DOHH2 (cell line): ENCODE data around the gene CHCHD3.

Experiments
- H3F3A ChIP-seq: fragments of 200-600 bp; sonication (generic), shearing (Covaris generic); 2 replicates; pipeline ENCODE4 v1.6.0; 2016; ENCODE audit warnings: antibody characterized with exemption, mild to moderate bottlenecking; ENCODE audit not compliant: control insufficient read depth, insufficient read depth
- H3K27ac ChIP-seq: fragments of 200-600 bp; sonication (generic); 2 replicates; pipeline ENCODE4 v1.5.1; 2014; ENCODE audit warnings: low read depth, mild to moderate bottlenecking, low read length, moderate library complexity
- H3K27me3 ChIP-seq: fragments of 200-600 bp; sonication (generic); 2 replicates; pipeline ENCODE4 v1.6.1; 2014; ENCODE audit warnings: mild to moderate bottlenecking, low read length, mixed read lengths; ENCODE audit not compliant: control insufficient read depth
- H3K36me3 ChIP-seq: fragments of 200-600 bp; sonication (generic); 2 replicates; pipeline ENCODE4 v1.6.1; 2014; ENCODE audit warnings: mild to moderate bottlenecking, low read length, moderate library complexity, mixed read lengths; ENCODE audit not compliant: control insufficient read depth
- H3K4me1 ChIP-seq: fragments of 200-600 bp; sonication (generic); 2 replicates; pipeline ENCODE4 v1.6.1; 2014; ENCODE audit warnings: mild to moderate bottlenecking, low read length, mixed read lengths; ENCODE audit not compliant: control insufficient read depth
- H3K4me2 ChIP-seq: fragments of 200-600 bp; sonication (generic); 2 replicates; pipeline ENCODE4 v1.6.0; 2014; ENCODE audit warnings: mild to moderate bottlenecking, low read length, moderate library complexity
- H3K4me3 ChIP-seq: fragments of 200-600 bp; sonication (generic); 2 replicates; pipeline ENCODE4 v1.5.1; 2014; ENCODE audit warnings: mild to moderate bottlenecking, low read length, mixed read lengths
- H3K79me2 ChIP-seq: fragments of 200-600 bp; sonication (generic); 2 replicates; pipeline ENCODE4 v1.6.1; 2014; ENCODE audit warnings: mild to moderate bottlenecking, low read length, mixed read lengths; ENCODE audit not compliant: control insufficient read depth
- H3K9me2 ChIP-seq: fragments of 200-600 bp; sonication (generic); replicated peaks from 2 replicates; pipeline ENCODE4 v1.6.1; 2014; ENCODE audit warnings: mild to moderate bottlenecking, low read length, mixed read lengths; ENCODE audit not compliant: control insufficient read depth
- H3K9me3 ChIP-seq: fragments of 200-600 bp; sonication (generic); 2 replicates; pipeline ENCODE4 v1.6.1; 2014; ENCODE audit warnings: antibody characterized with exemption, low read length, mixed read lengths; ENCODE audit not compliant: control insufficient read depth, insufficient read depth
- H4K20me1 ChIP-seq: fragments of 200-600 bp; sonication (generic); 2 replicates; pipeline ENCODE4 v1.6.0; 2014; ENCODE audit warnings: low read depth, mild to moderate bottlenecking, antibody characterized with exemption, low read length, moderate library complexity; ENCODE audit not compliant: control insufficient read depth, insufficient read depth
- CTCF ChIP-seq: fragments of 200-600 bp; sonication (generic); IDR thresholded peaks from one replicate; pipeline ENCODE4 v1.5.1; 2014; ENCODE audit warnings: antibody characterized with exemption, mild to moderate bottlenecking, low read depth, low read length; ENCODE audit not compliant: poor library complexity, severe bottlenecking
- EZH2phosphoT487 ChIP-seq: fragments of 200-600 bp; sonication (generic); IDR thresholded peaks from 2 replicates; pipeline ENCODE4 v1.6.1; 2017; ENCODE audit warnings: borderline replicate concordance, mild to moderate bottlenecking, antibody characterized with exemption, low read length, moderate library complexity, mixed read lengths

CHCHD3 gene

GRCh38 chr7:132782777-132783640 lies 298.9 kb downstream of the CHCHD3 start:
- no peaks in the 10 kb centered on the region for H4K20me1 ChIP-seq
- peaks cover 4% of the 10 kb centered on the region for H3K27me3 ChIP-seq
- H3K4me1 ChIP-seq, result no peaks in the 10 kb centered on the region
- no peak for TF ChIP-seq EZH2phosphoT487
- TF ChIP-seq CTCF, result no peak
- peaks cover 10% of the 10 kb centered on the region for H3K36me3 ChIP-seq
- H3K4me3 ChIP-seq, result no peak overlapping the region
- no peaks in the 10 kb centered on the region for H3K9me2 ChIP-seq
- H3K9me3 ChIP-seq, result no peaks in the 10 kb centered on the region
- no peak overlapping the region for H3K27ac ChIP-seq
- H3K4me2 ChIP-seq, result no peak overlapping the region
- no peaks in the 10 kb centered on the region for H3F3A ChIP-seq
- no peaks in the 10 kb centered on the region for H3K79me2 ChIP-seq

GRCh38 chr7:132780822-132781221 lies 301.1 kb downstream of the CHCHD3 start:
- TF ChIP-seq EZH2phosphoT487 (no peak), CTCF (no peak)
- peaks cover 10% of the 10 kb centered on the region for H3K36me3 ChIP-seq
- no peaks in the 10 kb centered on the region for H4K20me1 ChIP-seq
- no peaks in the 10 kb centered on the region for H3K9me3 ChIP-seq
- no peaks in the 10 kb centered on the region for H3K9me2 ChIP-seq
- H3K4me2 ChIP-seq, result no peak overlapping the region
- H3K4me1 ChIP-seq, result no peaks in the 10 kb centered on the region
- H3K4me3 ChIP-seq, result no peak overlapping the region
- peaks cover 4% of the 10 kb centered on the region for H3K27me3 ChIP-seq
- H3F3A ChIP-seq, result no peaks in the 10 kb centered on the region
- H3K79me2 ChIP-seq, result no peaks in the 10 kb centered on the region
- H3K27ac ChIP-seq, result no peak overlapping the region

DNA sequence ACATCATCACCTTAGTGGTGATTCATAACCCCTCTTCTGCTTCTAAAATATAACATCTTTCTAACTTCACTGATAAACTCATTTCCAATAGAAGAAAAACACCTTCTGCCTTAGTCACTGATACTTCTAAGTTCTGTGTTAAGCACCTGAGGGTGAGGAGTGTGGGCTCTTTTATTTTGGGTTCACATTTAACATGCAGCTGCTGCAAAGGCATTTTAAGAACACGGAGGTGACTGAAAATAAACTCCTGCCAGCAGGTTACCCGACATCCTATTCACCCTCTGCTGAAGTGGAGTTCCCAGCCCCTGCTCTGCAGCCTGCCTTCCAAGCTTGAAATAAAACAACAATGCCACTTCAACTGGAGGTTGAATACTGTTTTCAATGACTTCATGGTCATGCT lies 302.7 kb downstream of the CHCHD3 start:
- Histone ChIP-seq H3K27ac (no peak overlapping the region), H3K36me3 (no peaks in the 10 kb centered on the region; the same call in 1 of the 2 replicates), H3K4me3 (no peak overlapping the region), H3K79me2 (no peaks in the 10 kb centered on the region), H3F3A (no peaks in the 10 kb centered on the region), H3K9me2 (no peaks in the 10 kb centered on the region), H3K9me3 (no peaks in the 10 kb centered on the region), H3K4me2 (no peak overlapping the region), H3K27me3 (peaks cover 4% of the 10 kb centered on the region), H3K4me1 (no peaks in the 10 kb centered on the region), H4K20me1 (no peaks in the 10 kb centered on the region)
- no peak for TF ChIP-seq CTCF
- no peak for TF ChIP-seq EZH2phosphoT487
